OCI-LY3 (cell line): ENCODE data around the gene CRB3.

Experiments
- H2AFZ ChIP-seq: fragments of 200-600, 300-600 bp; shearing (Covaris generic); 2 replicates; pipeline ENCODE4 v1.6.0; 2014; ENCODE audit warnings: antibody characterized with exemption, low read depth, low read length
- H3K27ac ChIP-seq: fragments of 200-600, 300-600 bp; sonication (generic); 2 replicates; pipeline ENCODE4 v1.5.1; 2014; ENCODE audit warnings: mild to moderate bottlenecking, low read length, moderate library complexity, mixed read lengths
- H3K27me3 ChIP-seq: fragments of 200-600, 300-600 bp; sonication (generic); 2 replicates; pipeline ENCODE4 v1.6.1; 2014; ENCODE audit warnings: low read depth, low read length, mixed read lengths
- H3K36me3 ChIP-seq: fragments of 200-600, 300-600 bp; sonication (generic); replicated peaks from 2 replicates; pipeline ENCODE3; 2014; ENCODE audit warnings: low read depth, low read length, mixed read lengths
- H3K4me1 ChIP-seq: fragments of 300-600, 200-600 bp; sonication (generic); 2 replicates; pipeline ENCODE4 v1.6.1; 2014; ENCODE audit warnings: low read length, mixed read lengths
- H3K4me2 ChIP-seq: fragments of 200-600, 300-600 bp; sonication (generic); 2 replicates; pipeline ENCODE4 v1.6.1; 2014; ENCODE audit warnings: low read length, mixed read lengths
- H3K4me3 ChIP-seq: fragments of 300-600, 200-600 bp; sonication (generic); 2 replicates; pipeline ENCODE4 v1.5.1; 2014; ENCODE audit warnings: antibody characterized with exemption, mild to moderate bottlenecking, low read length, moderate library complexity
- H3K79me2 ChIP-seq: fragments of 300-600, 200-600 bp; shearing (Covaris generic); 2 replicates; pipeline ENCODE4 v1.6.1; 2014; ENCODE audit warnings: mild to moderate bottlenecking, low read length, mixed read lengths
- H3K9ac ChIP-seq: fragments of 300-600, 200-600 bp; shearing (Covaris generic); 2 replicates; pipeline ENCODE4 v1.6.0; 2014; ENCODE audit warnings: mild to moderate bottlenecking, low read length, moderate library complexity
- H3K9me3 ChIP-seq: fragments of 200-600, 300-600 bp; shearing (Covaris generic); 2 replicates; pipeline ENCODE4 v1.6.1; 2014; ENCODE audit warnings: low read length, mixed read lengths; ENCODE audit not compliant: insufficient read depth
- H4K20me1 ChIP-seq: fragments of 200-600, 300-600 bp; sonication (generic); 2 replicates; pipeline ENCODE4 v1.6.1; 2016; ENCODE audit warnings: low read length, mixed read lengths; ENCODE audit not compliant: insufficient read depth
- EZH2phosphoT487 ChIP-seq: fragments of 200-600 bp; shearing (Covaris generic); IDR thresholded peaks from 2 replicates; pipeline ENCODE4 v1.6.1; 2018; ENCODE audit warnings: antibody characterized with exemption, mixed run types, low read depth
- TF ChIP-seq, protein P1 (sequence below): fragments of 200-600, 300-600 bp; sonication (generic); IDR thresholded peaks from 2 replicates; pipeline ENCODE4 v1.5.1; 2014; ENCODE audit warnings: antibody characterized with exemption, low read length, low read depth

CRB3 gene

DNA sequence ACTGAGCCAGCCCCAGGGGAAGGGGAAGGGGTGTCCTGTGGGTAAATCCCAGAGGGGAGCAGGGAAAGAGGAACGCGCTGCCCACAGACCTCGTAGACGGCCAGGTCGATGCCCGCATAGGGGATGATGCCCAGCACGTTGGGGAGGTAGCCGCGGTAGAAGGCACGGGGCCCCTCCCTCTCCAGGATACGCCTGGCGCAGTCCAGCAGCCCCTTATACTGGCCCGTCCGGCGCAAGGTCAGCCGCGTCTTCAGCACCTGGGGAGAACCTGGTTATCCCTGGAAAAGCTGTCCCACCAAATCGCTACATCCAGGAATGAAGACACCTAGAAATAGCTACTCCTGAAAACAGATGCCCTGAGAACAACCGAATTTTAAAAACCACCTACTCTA is 11.9 kb upstream of the CRB3 start:
- Histone ChIP-seq H3K4me2 (no peak overlapping the region), H3K4me1 (no peaks in the 10 kb centered on the region), H3K9ac (no peak overlapping the region), H4K20me1 (no peaks in the 10 kb centered on the region), H2AFZ (no peak overlapping the region), H3K36me3 (peaks cover 69% of the 10 kb centered on the region), H3K4me3 (no peak overlapping the region), H3K79me2 (peaks cover under 1% of the 10 kb centered on the region; the same call in 1 of the 2 replicates), H3K9me3 (peaks cover 18% of the 10 kb centered on the region; the same call in 1 of the 2 replicates), H3K27me3 (no peaks in the 10 kb centered on the region), H3K27ac (no peak overlapping the region)
- TF ChIP-seq, protein P1, sequence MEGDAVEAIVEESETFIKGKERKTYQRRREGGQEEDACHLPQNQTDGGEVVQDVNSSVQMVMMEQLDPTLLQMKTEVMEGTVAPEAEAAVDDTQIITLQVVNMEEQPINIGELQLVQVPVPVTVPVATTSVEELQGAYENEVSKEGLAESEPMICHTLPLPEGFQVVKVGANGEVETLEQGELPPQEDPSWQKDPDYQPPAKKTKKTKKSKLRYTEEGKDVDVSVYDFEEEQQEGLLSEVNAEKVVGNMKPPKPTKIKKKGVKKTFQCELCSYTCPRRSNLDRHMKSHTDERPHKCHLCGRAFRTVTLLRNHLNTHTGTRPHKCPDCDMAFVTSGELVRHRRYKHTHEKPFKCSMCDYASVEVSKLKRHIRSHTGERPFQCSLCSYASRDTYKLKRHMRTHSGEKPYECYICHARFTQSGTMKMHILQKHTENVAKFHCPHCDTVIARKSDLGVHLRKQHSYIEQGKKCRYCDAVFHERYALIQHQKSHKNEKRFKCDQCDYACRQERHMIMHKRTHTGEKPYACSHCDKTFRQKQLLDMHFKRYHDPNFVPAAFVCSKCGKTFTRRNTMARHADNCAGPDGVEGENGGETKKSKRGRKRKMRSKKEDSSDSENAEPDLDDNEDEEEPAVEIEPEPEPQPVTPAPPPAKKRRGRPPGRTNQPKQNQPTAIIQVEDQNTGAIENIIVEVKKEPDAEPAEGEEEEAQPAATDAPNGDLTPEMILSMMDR: no peak
- TF ChIP-seq EZH2phosphoT487: no peak

DNA sequence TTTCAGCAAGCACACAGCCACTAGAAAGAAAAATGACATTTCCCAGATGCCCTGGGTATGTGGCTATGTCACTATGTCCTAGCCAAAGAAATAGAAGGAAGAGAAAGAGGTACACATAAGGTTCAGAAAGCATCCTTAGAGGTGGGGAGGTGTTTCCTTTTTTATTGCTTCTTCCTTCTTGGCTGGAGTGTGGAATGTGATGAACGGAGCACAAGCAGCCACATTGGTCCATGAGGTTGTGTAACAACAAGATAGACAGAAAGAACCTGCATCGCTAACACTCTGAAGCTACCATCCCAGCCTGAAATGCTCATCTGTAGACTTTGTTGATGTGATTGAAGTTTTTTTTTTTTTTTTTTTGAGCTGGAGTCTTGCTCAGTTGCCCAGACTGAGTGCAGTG is 11.2 kb upstream of the CRB3 start:
- H4K20me1 ChIP-seq: no peaks in the 10 kb centered on the region
- no peak overlapping the region for H3K27ac ChIP-seq
- no peak overlapping the region for H3K4me2 ChIP-seq
- no peak overlapping the region for H2AFZ ChIP-seq
- H3K27me3 ChIP-seq: no peaks in the 10 kb centered on the region
- H3K9me3 ChIP-seq: peaks cover 18% of the 10 kb centered on the region; the same call in 1 of the 2 replicates
- no peak overlapping the region for H3K9ac ChIP-seq
- H3K36me3 ChIP-seq: peaks cover 75% of the 10 kb centered on the region
- no peak for TF ChIP-seq EZH2phosphoT487
- TF ChIP-seq, protein P1: no peak
- peaks cover 7% of the 10 kb centered on the region for H3K79me2 ChIP-seq
- peaks cover 4% of the 10 kb centered on the region for H3K4me1 ChIP-seq
- no peak overlapping the region for H3K4me3 ChIP-seq

DNA sequence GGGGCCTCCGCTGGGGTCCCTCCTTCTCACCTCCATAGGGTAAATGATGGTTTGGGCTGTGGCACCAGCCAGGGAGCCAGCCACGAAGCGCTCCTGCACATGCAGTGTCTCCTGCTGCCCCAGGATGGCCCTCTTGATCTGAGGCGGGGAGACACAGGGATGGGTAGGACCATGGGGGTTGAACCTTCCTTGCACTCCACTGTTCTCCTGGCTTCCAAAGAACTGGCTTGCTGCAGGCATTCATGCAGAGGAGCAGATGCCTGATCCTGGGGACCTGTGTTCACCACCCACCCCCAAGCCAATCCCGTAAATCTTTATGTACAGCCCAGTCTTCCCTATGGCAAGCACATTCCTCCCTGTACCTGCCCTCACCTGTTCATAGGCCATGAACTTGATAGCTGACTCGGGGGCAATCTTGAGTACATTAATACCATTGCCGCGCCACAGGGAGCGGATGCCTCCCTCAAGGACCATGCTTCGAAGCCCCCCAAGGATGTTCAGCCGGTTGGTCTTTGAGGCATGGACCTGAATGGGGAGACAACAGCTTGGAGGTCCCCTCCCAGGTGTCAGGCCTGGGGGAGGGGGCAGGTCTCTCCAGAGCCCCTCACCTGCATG is 10.0 kb upstream of the CRB3 start:
- Histone ChIP-seq H3K9ac (no peak overlapping the region), H2AFZ (no peak overlapping the region), H3K27me3 (no peaks in the 10 kb centered on the region), H3K36me3 (peaks cover 75% of the 10 kb centered on the region), H4K20me1 (no peaks in the 10 kb centered on the region), H3K4me3 (no peak overlapping the region), H3K27ac (no peak overlapping the region), H3K79me2 (peaks cover 19% of the 10 kb centered on the region), H3K9me3 (peaks cover 18% of the 10 kb centered on the region; the same call in 1 of the 2 replicates), H3K4me1 (peaks cover 12% of the 10 kb centered on the region), H3K4me2 (no peak overlapping the region)
- TF ChIP-seq EZH2phosphoT487: no peak
- TF ChIP-seq, protein P1: no peak

DNA sequence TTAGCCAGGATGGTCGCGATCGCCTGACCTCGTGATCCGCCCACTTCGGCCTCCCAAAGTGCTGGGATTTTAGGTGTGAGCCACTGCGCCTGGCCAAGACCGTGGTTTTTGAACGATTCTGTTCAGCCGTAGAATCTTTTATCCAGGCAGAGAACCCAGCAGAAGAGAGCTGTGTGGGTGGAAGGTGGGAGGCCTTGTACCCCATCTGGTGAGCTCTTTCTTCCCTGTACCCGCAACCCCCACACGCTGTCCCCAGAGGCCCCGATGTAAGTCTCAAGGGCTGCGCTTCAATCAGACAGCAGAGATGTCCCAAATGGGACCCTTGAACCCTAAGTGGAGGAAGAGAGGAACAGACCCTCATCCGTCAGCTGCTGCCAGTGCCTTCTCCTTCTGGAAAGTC is 8.1 kb upstream of the CRB3 start:
- no peaks in the 10 kb centered on the region for H4K20me1 ChIP-seq
- H3K27me3 ChIP-seq: no peaks in the 10 kb centered on the region
- no peak overlapping the region for H3K9ac ChIP-seq
- no peak overlapping the region for H3K4me2 ChIP-seq
- H2AFZ ChIP-seq: no peak overlapping the region
- peaks cover 24% of the 10 kb centered on the region for H3K79me2 ChIP-seq
- no peak overlapping the region for H3K27ac ChIP-seq
- no peak overlapping the region for H3K4me3 ChIP-seq
- peaks cover 18% of the 10 kb centered on the region; the same call in 1 of the 2 replicates for H3K9me3 ChIP-seq
- peaks cover 12% of the 10 kb centered on the region for H3K4me1 ChIP-seq
- H3K36me3 ChIP-seq: peaks cover 67% of the 10 kb centered on the region
- no peak for TF ChIP-seq EZH2phosphoT487
- TF ChIP-seq, protein P1: no peak
